Limb (tissue), 2 donors: ENCODE measurements around the gene SMPDL3A.
"Not testable (repeated sequence)": the region's sequence is repeated elsewhere in the genome, so short reads cannot be mapped to it uniquely, and the experiment has no call there.

ENCODE experiments used
- DNase-seq, 2 donors: peaks; one replicate each; pipeline ENCODE4 v3.0.0-alpha.2; 2016; ENCODE audit errors: extremely low spot score in 2 of 2

Gene SMPDL3A, protein sequence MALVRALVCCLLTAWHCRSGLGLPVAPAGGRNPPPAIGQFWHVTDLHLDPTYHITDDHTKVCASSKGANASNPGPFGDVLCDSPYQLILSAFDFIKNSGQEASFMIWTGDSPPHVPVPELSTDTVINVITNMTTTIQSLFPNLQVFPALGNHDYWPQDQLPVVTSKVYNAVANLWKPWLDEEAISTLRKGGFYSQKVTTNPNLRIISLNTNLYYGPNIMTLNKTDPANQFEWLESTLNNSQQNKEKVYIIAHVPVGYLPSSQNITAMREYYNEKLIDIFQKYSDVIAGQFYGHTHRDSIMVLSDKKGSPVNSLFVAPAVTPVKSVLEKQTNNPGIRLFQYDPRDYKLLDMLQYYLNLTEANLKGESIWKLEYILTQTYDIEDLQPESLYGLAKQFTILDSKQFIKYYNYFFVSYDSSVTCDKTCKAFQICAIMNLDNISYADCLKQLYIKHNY

DNA sequence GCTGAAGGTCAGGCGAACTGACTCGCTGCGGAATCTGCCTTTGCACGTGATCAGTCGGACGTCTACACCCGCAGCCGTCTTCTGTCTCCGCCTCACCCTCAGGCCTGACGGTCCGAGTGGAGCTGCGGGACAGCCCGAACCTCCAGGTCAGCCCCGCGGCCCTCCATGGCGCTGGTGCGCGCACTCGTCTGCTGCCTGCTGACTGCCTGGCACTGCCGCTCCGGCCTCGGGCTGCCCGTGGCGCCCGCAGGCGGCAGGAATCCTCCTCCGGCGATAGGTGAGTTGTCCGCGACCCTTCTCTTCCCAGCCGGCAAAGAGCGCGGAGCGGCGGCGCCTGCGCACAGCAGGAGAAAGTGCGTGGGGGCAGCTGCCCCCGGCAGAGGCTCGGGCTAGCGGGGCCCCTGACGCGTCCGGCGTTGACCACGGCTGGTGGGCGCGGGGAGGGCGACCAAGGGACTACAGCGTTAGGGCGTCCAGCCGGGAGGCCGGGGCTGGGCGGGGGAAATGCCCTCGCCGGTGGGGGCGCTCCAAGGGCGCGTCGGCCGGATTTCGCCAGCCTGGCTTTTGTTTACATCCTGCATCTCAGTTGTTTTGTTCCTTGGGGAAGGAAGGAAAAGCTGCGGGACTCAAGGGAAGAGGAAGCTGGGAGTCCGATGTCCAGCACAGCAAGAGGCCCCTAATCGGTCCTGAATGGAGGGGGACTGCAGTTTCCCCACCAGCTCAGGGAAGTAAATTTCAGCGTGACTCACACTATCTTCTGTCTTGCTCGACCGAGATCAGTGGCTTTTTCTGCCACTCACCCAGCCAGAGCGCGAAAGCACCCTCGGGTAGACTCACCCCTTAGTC, at the start of gene SMPDL3A:
SMPDL3A (plus strand) TSS at position 77 of the 846 bp plus-strand sequence; CDS start at position 166, 89 bp downstream.
- DNase-seq = peak; percentile 72 to 86

DNA sequence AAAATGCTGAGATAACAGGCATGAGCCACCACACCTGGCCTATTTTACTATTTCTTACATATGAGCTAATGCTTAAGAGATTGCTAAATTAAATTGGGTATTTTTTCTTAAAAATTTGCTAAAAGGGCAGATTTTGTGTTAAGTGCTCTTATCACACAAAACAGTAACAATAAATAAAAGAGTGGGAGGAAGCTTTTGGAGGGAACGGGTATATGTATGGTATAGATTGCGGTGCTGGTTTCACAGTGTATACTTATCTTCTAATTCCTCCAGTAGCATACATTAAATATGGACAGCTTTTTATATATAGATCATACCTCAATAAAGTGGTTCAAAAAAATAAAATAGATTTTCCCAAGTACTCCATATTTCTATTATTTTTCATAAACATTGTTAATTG, 49.0 kb upstream of the SMPDL3A start:
- DNase-seq = no peak

DNA sequence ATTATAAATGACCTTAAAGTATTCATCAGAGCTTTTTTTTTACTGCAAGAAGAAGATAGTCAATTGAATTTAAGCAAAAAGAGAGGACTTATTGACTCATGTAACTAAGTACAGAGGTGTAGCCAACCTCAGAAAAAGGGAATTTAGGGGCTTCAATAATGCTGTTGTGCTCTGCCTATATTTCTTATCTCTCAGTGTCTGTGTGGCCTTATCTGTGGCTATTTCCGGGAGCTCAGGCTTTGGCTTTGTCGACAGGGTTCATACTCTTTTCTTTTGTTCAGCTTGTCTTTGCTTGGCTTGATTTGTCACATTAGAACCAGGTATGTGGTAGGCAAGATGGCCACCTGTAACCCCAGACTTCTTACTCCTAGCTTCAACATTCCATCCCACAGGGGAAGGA, 48.1 kb upstream of the SMPDL3A start:
- DNase-seq = no peak

DNA sequence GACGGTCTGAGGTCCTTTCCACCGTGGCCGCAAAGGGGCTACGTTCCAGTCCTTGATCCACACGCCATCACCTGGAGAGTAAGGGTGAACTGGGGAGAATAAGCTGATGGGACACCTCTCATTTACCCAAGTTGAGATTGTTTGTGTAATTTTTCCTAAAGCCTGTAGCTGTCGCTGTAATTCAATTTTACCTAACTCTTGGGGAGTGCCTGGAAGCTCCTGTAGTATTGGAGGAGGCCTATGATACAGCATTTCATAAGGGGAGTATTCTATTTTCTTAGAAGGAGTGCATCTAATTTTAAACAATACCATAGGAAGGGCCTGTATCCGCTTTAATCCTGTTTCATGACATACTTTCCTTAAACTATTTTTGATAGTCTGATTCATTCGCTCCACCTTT, 44.8 kb upstream of the SMPDL3A start:
- DNase-seq = not testable (repeated sequence)

DNA sequence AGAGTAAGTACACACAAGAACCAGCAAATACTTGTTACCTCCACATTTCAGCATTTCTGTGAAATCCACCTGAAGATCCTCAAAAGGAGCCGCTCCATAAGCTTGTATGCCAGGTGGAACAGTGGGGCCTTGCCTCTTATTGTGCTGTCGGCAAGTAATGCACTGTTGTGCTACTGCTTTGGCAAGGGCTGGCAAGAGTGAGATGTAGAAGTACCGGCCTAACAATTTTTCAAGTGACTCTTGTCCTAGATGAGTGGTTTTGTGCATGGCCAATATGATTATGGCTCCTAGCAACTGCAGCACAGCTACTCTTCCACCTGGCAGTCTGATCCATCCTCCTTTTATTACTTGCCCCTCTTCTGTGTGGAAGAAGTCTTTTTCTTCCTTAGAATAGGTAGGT, 44.2 kb upstream of the SMPDL3A start:
- not testable (repeated sequence) for DNase-seq

DNA sequence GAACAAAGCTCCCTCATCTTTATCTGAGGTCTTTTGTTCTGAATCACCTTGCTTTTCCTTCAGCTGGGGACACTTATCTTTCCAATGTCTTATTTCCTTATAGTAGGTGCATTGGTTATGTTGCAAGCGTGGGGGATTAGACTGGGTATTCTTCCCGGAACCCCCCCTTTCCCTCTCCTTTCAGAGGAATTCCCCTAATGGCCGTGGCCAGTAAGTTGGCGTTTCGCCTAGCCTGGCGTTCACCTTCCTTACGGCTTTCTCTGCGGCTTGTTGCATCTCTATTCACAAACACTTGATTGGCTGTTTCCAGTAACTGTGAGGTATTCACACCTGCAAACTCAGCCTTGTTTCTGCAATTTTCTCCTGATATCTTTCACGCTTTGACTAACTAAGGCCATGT, 42.4 kb upstream of the SMPDL3A start:
- DNase-seq = no peak

DNA sequence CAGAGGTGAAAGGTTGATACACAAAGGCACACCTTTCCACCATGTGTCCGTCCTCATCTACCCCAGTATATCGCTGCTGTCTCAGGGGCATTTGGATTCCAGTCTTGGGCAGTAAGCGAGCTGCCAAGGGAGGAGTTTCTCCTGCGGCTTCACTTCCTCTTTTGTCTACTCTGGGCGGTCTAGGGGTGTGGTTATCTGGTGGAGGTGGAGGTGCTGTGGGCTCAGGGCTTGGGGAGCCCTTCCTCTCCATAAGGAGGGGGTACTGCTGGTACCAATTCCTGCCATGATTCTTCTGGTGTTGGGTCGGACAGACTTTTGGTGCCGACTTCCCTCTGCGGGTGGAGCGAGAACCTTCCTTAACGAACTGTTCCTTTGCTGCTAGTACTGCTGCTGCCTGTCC, 41.5 kb upstream of the SMPDL3A start:
- DNase-seq = no peak

DNA sequence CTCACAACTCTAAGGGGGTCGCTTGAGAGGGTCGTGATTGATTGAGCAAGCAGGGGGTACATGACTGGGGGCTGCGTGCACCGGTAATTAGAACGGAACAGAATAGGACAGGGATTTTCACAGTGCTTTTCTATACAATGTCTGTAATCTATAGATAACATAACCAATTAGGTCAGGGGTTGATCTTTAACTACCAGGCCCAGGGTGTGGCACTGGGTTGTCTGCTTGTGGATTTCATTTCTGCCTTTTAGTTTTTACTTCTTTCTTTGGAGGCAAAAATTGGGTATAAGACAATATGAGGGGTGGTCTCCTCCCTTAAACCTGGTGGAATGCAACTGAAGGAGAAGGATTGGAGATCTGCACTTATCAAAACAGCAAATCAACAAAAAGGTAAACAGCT, 40.1 kb upstream of the SMPDL3A start:
- DNase-seq = not testable (repeated sequence)

DNA sequence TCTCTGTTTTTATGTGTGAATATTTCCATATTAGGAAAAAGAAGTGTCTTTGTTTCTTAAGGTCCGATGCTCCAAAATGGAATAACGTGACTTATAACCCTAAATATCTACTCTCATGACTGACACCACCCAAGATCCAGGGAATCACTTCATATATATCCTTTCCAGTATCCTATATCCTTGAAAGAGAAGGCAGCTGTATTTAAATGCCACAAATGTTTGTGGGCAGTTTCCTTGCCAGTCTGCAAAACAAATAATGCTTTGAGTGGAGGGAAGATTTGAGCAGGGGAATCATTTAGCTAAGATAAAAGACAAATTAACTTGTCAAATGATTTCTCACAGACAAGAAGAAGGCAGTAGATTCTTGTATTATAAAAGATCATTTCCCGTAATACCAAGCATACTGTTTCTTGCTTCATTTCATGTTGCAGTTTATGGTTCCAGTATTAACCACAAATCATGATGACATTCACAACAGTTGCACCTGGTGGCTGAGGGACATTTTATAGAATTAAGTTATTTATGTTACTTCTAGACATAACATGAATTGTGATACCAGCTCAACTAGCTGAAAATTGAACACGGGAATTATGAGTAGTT, 39.5 kb upstream of the SMPDL3A start:
- no peak for DNase-seq

DNA sequence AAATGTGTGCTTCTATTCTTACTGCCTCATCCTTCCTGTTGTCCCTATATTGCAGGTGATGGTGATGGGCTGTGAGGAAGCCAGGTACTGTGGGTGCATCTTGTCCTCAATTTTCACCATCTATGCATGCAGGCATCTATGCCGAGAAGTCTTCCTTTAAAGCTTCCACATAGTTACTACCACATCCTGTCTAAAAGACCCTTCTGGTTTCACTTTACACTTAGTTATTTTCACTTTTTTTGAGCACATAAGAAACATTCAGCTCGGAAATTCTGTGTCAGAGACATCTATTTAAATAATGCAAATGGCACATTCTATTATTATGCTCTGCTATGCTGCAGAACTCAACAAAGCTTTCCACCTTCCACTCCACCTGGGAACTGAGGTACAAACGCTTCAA, 37.7 kb upstream of the SMPDL3A start:
- no peak for DNase-seq

DNA sequence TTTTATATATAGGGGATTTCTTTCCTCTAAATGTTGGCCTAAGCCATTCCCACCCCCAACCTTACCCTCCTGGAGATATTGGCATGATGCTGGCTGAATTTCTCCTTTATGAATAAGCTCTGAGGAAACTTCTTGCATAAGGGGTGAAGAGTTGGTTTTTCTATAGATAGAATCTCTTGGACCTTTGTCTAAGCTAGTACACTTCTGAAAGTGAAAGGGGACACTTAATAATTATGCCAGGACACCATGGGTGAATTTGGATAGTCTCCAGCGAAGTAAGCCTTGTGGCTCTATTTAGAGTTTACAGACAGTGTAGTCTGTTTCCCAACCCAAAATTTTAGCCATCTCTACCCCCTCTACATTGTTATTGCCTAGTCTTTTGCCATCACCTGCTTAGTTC, 36.6 kb upstream of the SMPDL3A start:
- no peak for DNase-seq

DNA sequence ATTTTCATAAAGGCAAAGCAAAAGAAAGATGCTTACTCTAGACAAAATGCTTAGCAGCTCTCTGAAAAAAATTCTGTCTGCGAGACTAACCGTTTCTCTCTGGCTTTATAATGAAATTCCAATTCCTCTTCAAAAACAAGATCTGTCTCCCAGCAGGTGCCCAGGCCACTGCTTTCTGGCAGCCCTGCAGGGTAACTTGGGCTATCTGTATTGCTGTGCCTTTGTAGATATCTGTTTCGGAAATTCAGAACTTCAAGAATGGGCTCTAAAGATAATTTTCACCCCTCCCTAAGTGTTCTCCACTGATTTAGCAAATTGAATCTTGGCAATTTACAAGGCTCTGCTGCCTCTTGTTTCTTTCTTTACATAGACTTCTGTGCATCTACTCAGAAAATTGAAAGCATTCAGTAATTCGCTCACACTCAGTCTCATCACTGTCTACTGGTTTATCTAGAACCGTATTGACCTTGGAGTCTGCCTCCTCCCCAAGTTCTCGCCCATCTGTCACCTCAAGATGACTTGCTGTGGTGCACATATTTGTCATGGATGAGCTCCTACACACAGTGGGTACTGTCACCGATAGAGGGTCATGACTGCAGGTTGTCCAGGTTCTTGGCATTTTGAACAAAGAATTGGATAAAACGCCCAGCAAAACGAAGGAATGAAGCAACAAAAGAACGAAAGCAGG, 35.9 kb upstream of the SMPDL3A start:
- DNase-seq = no peak

DNA sequence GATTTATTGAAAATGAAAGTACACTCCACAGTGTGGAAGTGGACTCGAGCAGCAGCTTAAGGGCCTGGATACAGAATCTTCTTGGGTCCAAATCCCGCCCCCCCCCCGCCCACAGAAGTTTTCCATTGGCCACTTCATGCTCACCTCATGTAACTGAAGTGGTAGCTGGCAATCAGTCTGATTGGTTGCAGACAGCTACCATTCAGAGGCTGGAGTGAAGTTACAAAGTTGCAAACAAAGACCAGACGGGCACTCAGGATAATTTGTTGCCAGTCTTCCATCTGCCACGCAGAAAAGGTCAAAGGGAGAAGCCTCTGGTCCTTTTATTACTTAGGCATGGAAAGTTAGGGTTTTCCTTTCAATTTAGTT, 35.4 kb upstream of the SMPDL3A start:
- DNase-seq = no peak

DNA sequence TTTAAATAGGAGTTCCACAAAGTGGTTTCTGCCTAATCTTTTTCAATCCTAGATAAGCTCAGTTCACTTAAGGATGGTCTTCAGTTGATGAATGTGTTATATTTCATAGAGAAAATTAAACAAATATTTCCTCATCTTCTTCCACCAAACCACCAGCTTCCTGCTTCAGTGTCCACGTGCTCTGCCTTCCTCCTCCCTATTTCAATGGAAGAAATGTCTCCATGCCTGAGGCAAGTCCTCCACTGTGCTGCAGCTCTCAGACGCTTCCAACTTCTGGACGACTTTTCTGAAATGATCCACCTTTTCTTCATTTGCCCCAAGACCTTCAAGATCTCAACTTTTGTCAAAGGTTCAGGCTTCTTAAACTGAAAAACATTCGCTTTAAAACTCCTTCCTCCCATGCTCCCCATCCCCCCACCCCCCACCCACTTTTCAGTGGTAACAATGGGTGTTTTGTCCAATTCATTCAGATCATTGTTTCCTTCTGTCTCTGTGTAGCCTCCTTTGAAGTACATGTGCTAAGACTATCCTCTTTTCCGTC, 34.8 kb upstream of the SMPDL3A start:
- no peak for DNase-seq

DNA sequence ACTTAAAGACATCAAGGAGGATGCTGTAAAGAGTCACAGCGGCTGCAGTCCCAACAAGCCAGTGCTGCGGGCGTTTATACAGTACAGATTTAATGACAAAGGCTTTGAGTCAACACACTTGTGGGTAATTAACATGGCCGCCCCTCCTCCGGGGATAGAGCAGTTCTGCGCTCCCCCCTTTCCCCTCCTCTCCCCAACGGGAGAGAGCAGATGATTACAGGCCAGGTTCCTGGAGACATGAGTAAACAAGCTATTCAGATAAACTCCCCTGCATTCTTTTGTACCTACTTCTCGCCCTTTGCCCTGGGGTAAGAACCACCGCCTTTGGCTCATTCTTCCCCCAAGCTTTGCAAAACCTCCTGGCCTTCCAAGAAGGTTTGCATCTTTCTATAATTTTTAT, 33.2 kb upstream of the SMPDL3A start:
- no peak for DNase-seq

DNA sequence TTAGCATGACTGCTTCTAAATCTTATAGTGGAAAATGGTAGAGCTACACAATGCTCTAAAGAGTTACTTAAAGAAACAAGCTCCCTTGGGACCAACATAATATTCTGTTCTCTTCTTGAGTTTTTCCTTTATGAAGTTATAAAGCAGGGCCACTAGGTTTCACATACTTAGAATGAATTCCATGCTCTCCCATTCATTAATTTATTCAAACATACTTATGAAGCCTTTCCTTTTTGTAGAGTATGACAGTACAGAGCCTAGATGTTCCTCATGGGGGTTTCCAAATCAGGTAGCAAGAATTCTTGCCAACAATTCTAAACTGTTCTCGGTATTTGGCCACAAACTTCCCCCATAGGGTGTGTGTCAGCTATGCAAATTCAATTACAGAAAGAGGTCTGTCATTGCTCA, 30.1 kb upstream of the SMPDL3A start:
- DNase-seq = no peak

DNA sequence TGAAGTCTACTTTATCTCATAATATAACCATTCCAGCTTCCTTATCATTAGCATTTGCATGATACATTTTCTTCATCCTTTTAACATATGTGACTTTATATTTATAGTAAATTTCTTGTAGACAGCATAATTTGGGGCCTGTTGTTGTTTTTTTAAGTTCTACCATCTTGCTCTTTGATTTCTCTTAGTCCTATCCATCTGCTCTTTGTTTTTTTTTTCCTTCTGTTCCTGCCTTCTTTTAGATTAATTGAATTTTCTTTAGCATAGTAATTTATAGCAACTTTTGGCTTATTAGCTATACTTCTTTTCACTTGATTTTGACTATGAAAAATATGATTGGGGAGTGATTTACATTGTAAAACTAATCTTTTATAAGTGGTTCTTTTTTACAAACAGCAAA, 28.7 kb upstream of the SMPDL3A start:
- no peak for DNase-seq

DNA sequence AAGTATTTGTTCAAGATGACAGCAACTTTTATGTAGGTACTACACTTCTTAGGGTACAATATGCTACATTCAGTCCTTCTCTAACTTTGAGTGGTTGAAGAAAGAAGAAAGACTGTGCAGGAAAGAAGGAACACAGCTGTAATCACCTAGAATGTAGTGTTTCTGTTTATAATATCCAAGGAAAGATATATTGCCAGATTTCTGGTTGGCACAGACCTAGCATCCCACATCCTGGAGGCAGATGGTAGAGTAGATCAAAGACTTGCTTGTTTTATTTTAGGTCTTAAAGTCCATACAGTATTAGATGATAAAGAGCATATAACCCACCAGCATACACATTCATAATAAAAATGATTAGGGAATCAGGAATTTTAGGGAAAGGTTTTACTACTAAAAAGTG, 22.8 kb upstream of the SMPDL3A start:
- DNase-seq = no peak

DNA sequence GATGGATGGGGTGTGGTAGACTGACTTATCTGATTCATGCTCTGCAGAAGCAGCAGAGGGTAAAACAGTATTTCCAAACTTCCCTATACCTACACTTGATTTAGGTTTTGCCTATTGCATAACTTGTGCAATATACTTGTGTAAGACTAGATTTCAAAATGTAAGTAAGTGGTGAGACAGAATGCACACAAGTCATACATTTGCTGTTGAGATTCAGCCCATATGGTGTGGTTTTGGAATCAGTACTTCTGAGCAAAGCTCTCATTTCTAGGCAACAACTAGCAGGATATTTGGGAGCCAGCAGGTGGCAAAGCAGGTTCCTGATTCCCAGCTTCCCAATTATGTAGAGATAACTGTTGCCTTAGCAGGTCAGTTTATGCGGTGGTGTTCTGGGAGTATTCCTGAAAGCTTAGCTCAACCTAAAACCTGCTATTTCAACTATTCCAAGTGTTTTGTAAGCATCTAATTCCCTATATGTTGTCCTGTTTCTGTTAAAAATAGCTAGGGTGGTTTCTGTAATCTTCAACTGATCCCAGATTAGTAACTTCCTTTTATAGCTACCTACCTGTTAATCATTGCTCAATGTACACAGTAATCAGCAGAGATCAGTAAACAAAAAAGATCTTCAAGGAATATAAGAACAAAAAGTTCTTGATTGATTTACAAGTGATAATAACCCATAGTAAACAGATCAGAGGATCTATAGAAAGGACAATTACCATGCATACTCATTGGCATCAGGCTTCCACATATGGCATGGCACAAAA, 18.0 kb upstream of the SMPDL3A start:
- no peak for DNase-seq

DNA sequence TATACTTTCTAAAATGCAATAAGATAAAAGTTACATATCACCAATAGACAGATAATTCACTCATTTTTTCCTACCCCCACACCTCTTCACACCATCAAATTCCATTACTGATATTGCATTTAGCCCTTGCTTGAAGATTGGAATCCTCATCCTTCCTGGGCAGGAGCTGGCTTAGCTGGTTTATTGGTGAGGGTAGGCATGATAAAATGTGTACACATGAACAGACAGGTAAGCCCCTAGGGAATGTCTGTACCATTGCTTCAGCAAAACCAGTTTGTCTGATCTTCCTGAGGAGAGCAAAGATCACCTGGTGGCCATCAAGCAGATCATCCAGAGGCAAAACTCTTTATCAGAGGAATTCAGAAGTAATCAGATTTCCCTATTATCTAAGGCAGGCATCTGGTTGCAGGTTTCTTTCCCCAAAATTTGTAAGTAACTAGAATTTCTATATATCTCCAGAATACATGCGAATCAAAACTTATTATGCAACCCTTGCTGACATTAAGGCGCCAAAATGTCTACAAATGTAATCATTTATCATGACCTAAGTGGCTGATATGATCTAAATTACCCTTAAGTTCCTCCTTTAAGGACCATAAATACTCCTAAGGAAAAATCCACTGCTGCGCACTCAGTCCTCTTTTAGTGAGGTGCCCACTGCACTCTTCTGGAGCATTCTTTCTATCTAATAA, 16.2 kb upstream of the SMPDL3A start:
- DNase-seq = no peak
